Measurements from ENCODE around the gene IFT43. TPM values are rescaled to one million over a fixed set of nuclear protein-coding genes. Genes with fewer than 3 reads are reported as not detected.

The IFT43 gene
- total RNA-seq, 1 donor from 2014 or later: 42.6 TPM

- DNase-seq (ENCODE audit: low spot score): no peak
These were observed 94.5 kb downstream of the IFT43 start for GRCh38 chr14:76080025-76080424.

- no peak for DNase-seq (ENCODE audit: low spot score)
These were observed 94.9 kb downstream of the IFT43 start for GRCh38 chr14:76080471-76080870.

GRCh38 chr14:76081642-76082041 lies 96.1 kb downstream of the IFT43 start:
- DNase-seq (ENCODE audit: low spot score): no peak

GRCh38 chr14:76083796-76084765 lies 98.5 kb downstream of the IFT43 start:
- DNase-seq (ENCODE audit: low spot score): no peak

- no peak for DNase-seq (ENCODE audit: low spot score)
These were observed 99.8 kb downstream of the IFT43 start for GRCh38 chr14:76085358-76085757.

GRCh38 chr14:76086636-76087035 lies 101.1 kb downstream of the IFT43 start:
- no peak for DNase-seq (ENCODE audit: low spot score)

GRCh38 chr14:76088326-76088725 lies 102.8 kb downstream of the IFT43 start:
- no peak for DNase-seq (ENCODE audit: low spot score)

GRCh38 chr14:76088771-76089571 lies 103.4 kb downstream of the IFT43 start:
- no peak for DNase-seq (ENCODE audit: low spot score)

GRCh38 chr14:76089575-76089974 lies 104.0 kb downstream of the IFT43 start:
- DNase-seq (ENCODE audit: low spot score): no peak

- DNase-seq (ENCODE audit: low spot score): no peak
These were observed 105.2 kb downstream of the IFT43 start for GRCh38 chr14:76090616-76091391.

- DNase-seq (ENCODE audit: low spot score): no peak
These were observed 107.5 kb downstream of the IFT43 start for GRCh38 chr14:76093077-76093476.

GRCh38 chr14:76096257-76096656 lies 110.7 kb downstream of the IFT43 start:
- no peak for DNase-seq (ENCODE audit: low spot score)

- no peak for DNase-seq (ENCODE audit: low spot score)
These were observed 112.0 kb downstream of the IFT43 start for GRCh38 chr14:76097547-76097946.

GRCh38 chr14:76098047-76098446 lies 112.5 kb downstream of the IFT43 start:
- DNase-seq (ENCODE audit: low spot score): no peak

- no peak for DNase-seq (ENCODE audit: low spot score)
These were observed 113.5 kb downstream of the IFT43 start for GRCh38 chr14:76098916-76099675.

GRCh38 chr14:76100236-76100635 lies 114.7 kb downstream of the IFT43 start:
- DNase-seq (ENCODE audit: low spot score): no peak

GRCh38 chr14:76101391-76102379 lies 116.1 kb downstream of the IFT43 start:
- DNase-seq (ENCODE audit: low spot score): no peak

GRCh38 chr14:76104802-76105355 lies 119.3 kb downstream of the IFT43 start:
- DNase-seq (ENCODE audit: low spot score): no peak

- DNase-seq (ENCODE audit: low spot score): no peak
These were observed 120.6 kb downstream of the IFT43 start for GRCh38 chr14:76106188-76106587.
